ENCODE data around the gene ADAMTSL3. TPM values are rescaled to one million over a fixed set of nuclear protein-coding genes. Genes with fewer than 3 reads are reported as not detected.

The ADAMTSL3 gene
- total RNA-seq, 1 experiment from 2014 or later = 0.23 TPM

GRCh38 chr15:83971992-83972391, 318.1 kb downstream of the ADAMTSL3 start:
- no peak for DNase-seq
- no peak overlapping the region for H3K4me3 ChIP-seq

DNA sequence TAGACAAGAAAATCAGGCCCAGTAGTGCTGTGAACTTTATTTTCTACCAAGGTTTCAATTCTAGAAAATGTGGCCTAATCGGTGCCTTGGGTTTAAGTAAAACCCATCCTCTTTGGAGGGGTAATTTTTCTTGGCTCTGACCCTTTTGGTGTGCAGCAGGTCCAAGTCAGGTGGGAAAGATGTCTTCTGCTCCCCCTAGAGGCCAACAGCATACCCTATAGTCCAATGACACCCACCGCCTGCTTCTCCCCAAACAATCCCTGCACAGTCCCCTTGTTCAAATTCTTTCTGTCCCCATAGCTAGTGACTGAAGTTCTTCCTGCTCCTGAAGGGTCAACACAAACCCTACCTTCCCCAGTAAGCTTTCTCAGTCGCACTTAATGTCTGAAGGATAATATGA, 319.9 kb downstream of the ADAMTSL3 start:
- Histone ChIP-seq H3K27me3 (no peaks in the 10 kb centered on the region), H3K9me3 (peaks cover 3% of the 10 kb centered on the region; the same call in 1 of the 2 replicates), H3K36me3 (no peaks in the 10 kb centered on the region), H3K4me3 (no peak overlapping the region)
- DNase-seq = no peak

More at GRCh38 chr15:83971992-83972391, 318.1 kb downstream of the ADAMTSL3 start:
- Histone ChIP-seq H3K36me3 (no peaks in the 10 kb centered on the region), H3K9me3 (peaks cover 5% of the 10 kb centered on the region; the same call in 1 of the 2 replicates), H3K27me3 (no peaks in the 10 kb centered on the region)

DNA sequence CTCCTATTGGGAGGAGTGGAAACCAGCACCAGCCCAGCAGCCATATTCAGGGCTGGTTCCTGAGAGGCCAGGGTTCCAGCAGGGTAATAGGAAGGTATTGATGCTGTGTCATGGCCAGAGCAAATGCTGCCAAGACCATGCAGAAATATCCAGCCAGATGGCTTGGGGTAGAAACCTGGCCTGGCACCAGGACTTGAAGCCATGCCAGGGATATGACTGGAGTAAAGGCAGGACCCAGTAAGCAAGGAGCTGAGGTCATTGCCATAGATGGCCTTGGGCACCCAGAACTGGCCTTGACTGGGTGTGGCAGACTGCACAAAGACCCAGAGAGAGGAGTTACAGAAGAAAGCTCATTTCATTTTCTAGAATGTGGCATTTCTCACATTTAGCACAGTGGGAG, 324.1 kb downstream of the ADAMTSL3 start:
- no peaks in the 10 kb centered on the region for H3K27me3 ChIP-seq
- no peaks in the 10 kb centered on the region for H3K36me3 ChIP-seq
- peak; percentile 21 for DNase-seq
- peaks cover 3% of the 10 kb centered on the region; the same call in 1 of the 2 replicates for H3K9me3 ChIP-seq
- no peak overlapping the region for H3K4me3 ChIP-seq

GRCh38 chr15:83978588-83978987, 324.7 kb downstream of the ADAMTSL3 start:
- no peak for DNase-seq
- Histone ChIP-seq H3K27me3 (no peaks in the 10 kb centered on the region), H3K9me3 (peaks cover 3% of the 10 kb centered on the region; the same call in 1 of the 2 replicates), H3K36me3 (no peaks in the 10 kb centered on the region), H3K4me3 (no peak overlapping the region)

DNA sequence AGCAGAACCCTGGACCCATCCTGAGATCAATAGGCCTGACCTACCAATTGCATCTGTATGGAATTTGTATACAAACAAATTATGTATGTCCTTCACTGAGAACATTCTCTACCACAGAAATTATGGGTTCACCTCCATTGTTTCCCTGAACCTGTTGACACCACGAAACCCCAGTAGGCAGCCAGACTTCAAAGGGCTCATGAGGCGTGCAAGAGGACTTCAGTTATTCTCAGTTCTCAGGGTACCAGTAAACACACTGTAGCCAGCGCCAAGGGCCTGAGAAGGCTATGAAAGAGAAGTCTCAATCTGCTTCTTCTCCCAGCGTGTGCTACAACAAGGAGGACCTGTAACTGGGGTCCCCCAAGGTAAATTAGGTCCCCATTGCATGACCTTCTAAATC, 326.7 kb downstream of the ADAMTSL3 start:
- Histone ChIP-seq H3K27me3 (no peaks in the 10 kb centered on the region), H3K36me3 (no peaks in the 10 kb centered on the region), H3K9me3 (peaks cover 3% of the 10 kb centered on the region; the same call in 1 of the 2 replicates), H3K4me3 (no peak overlapping the region)
- DNase-seq = no peak

DNA sequence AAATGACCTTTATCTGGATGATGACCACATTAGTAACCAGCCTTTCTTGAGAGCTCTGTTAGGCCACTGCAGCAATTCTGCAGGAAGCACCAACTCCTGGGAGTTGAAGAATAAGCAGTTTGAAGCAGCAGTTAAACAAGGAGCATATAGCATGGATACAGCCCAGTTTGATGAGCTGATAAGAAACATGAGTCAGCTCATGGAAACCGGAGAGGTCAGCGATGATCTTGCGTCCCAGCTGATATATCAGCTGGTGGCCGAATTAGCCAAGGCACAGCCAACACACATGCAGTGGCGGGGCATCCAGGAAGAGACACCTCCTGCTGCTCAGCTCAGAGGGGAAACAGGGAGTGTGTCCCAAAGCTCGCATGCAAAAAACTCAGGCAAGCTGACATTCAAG, 328.8 kb downstream of the ADAMTSL3 start:
- Histone ChIP-seq H3K4me3 (no peak overlapping the region), H3K27me3 (no peaks in the 10 kb centered on the region), H3K9me3 (no peaks in the 10 kb centered on the region), H3K36me3 (no peaks in the 10 kb centered on the region)
- DNase-seq = no peak

DNA sequence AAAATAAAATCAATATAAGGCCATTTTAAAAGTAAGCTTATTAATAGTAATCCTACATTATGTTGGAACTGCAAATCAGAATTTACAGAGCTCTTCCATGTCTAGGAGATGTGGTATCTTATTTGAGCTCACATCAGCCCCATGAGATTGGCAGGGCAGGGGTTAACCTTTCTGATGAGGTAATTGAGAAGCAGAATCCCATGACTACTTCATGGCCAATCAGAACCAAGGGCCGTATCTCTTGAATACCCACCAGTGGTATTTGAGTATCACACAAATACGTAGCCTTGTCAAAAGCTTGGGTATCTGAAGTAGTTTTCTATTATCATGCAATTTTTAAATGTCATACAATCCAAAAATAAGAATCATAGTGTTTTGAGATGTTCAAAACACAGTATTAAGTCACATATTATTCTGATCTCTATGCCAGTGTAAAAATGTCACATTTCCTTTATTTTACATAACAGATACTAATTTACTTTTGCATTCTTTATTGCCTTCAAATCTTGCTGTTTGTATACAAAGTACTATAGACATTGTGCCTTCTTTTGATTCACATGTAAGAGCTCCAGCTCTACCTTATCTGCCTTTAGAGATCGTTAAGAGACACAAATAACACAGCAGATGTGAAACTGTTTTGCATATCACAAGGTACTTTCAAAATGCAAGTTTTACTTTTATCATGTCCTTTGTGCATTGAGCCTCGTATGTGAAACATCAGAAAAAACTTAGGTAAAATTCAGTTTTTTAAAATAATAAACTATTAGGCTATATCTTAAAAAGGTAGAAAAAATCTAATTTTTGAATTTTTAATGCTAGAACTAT, 329.9 kb downstream of the ADAMTSL3 start:
- H3K9me3 ChIP-seq = no peaks in the 10 kb centered on the region
- H3K27me3 ChIP-seq = no peaks in the 10 kb centered on the region
- DNase-seq = no peak
- no peaks in the 10 kb centered on the region for H3K36me3 ChIP-seq
- H3K4me3 ChIP-seq = no peak overlapping the region

GRCh38 chr15:83984601-83985000, 330.7 kb downstream of the ADAMTSL3 start:
- Histone ChIP-seq H3K27me3 (no peaks in the 10 kb centered on the region), H3K9me3 (no peaks in the 10 kb centered on the region), H3K4me3 (no peak overlapping the region), H3K36me3 (no peaks in the 10 kb centered on the region)
- no peak for DNase-seq

- peak; percentile 6 for DNase-seq
- Histone ChIP-seq H3K4me3 (no peak overlapping the region), H3K27me3 (no peaks in the 10 kb centered on the region), H3K36me3 (no peaks in the 10 kb centered on the region), H3K9me3 (no peaks in the 10 kb centered on the region)
These were observed 337.2 kb downstream of the ADAMTSL3 start for GRCh38 chr15:83991163-83991562.

DNA sequence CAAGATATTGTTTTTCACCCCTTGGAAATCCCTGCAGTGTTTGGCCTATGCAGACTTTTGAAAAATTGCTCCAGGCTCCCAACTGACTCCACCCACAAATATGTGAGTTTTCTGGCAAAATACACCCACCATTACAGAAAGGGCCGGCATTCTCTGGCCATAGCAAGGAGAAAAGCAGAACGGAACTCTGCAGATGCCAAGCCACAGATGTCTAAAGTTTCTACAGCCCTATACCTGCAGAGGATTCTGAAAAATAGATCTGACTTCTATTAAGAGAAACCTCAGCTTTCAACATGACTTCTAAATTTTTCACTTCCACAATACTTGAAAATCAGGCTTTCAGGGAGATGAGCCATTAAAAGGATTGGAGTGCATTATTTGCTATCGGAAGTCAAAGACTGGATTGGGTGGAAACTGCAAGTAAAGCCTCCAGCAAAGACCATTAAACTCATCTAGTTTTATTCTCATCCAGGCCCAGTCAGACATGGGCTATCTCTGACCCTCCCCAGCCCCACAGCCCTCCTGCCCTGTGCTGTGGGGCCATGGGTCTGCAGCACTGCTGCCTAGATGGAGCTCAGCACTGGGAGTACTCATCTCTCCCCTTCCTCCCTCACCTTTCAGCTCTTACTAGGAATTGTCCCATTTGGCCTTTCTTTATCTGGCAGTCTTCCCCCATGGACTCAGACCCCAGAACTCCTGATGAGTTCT, 338.6 kb downstream of the ADAMTSL3 start:
- no peak for DNase-seq
- H3K36me3 ChIP-seq = no peaks in the 10 kb centered on the region
- H3K4me3 ChIP-seq = no peak overlapping the region

DNA sequence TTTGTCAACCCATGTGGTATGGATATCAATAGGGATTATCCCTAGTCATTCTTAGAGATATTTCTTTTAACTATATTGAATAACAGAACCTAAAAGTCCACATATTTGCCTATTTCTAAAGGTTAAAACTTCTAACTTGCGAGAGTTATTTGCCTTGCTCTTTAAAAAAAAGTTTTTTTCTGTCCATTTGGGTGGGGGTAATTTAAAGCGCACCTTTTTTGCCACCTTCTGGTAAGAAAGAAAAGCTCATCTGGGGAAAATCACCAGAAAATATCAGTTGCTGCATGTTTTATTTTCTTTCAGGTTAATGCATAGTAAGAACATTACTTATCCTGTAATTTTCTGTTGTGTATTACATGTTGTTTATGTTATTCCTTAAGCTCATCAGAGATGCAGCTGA, 339.7 kb downstream of the ADAMTSL3 start:
- no peak for DNase-seq

More for the DNA sequence above, 338.6 kb downstream of the ADAMTSL3 start:
- Histone ChIP-seq H3K27me3 (no peaks in the 10 kb centered on the region), H3K9me3 (no peaks in the 10 kb centered on the region)

DNA sequence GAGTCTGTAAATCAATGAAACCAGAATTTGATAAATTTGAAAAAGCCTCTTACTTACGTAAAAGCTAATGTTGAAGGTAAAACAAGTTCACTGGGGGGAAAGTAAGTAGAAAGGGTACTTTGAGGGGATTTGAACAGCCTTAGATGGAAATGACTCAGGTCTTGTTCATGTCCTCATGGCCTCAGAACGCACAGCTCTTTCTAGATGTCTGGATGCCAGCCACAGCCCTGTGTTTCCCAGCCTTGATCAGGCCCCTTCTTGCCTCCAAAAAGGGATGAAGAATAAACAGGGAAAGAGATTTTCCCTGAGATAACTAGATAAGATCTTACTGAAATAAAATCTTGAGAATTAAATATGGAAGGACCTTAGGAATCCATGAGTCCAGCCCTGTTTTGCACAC, 344.6 kb downstream of the ADAMTSL3 start:
- H3K36me3 ChIP-seq = no peaks in the 10 kb centered on the region
- H3K9me3 ChIP-seq = no peaks in the 10 kb centered on the region
- H3K4me3 ChIP-seq = no peak overlapping the region
- no peak for DNase-seq
- no peaks in the 10 kb centered on the region for H3K27me3 ChIP-seq

More for the DNA sequence above, 339.7 kb downstream of the ADAMTSL3 start:
- no peaks in the 10 kb centered on the region for H3K36me3 ChIP-seq
- no peaks in the 10 kb centered on the region for H3K9me3 ChIP-seq
- no peak overlapping the region for H3K4me3 ChIP-seq
- H3K27me3 ChIP-seq = no peaks in the 10 kb centered on the region

GRCh38 chr15:83999396-84000135, 345.6 kb downstream of the ADAMTSL3 start:
- DNase-seq = no peak
- Histone ChIP-seq H3K9me3 (no peaks in the 10 kb centered on the region), H3K4me3 (no peak overlapping the region), H3K36me3 (no peaks in the 10 kb centered on the region), H3K27me3 (no peaks in the 10 kb centered on the region)

DNA sequence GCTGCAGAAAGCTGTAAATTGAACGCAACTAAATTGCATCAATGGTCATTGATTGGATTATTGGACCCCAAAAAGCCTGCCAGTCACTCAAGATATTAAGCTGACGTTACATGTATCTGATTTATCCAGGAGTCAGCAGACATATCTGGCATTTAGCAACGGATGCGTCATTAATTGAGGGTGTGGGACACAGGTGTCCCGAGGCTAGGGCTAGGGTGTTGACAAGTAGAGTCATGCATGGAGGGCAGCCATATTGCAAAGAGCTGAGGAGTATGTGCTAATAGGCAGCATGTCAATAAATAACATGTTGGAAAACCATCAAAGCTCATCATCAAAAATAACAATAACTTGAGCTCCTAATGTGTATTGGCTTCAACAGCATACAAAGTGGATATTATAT, 347.1 kb downstream of the ADAMTSL3 start:
- H3K36me3 ChIP-seq = no peaks in the 10 kb centered on the region
- H3K27me3 ChIP-seq = no peaks in the 10 kb centered on the region; the same call in 1 of the 2 replicates
- no peak for DNase-seq
- H3K9me3 ChIP-seq = no peaks in the 10 kb centered on the region
- H3K4me3 ChIP-seq = no peak overlapping the region

GRCh38 chr15:84001655-84002054, 347.7 kb downstream of the ADAMTSL3 start:
- DNase-seq = no peak
- no peaks in the 10 kb centered on the region for H3K9me3 ChIP-seq

GRCh38 chr15:84003791-84004503, 350.0 kb downstream of the ADAMTSL3 start:
- Histone ChIP-seq H3K4me3 (no peak overlapping the region), H3K9me3 (no peaks in the 10 kb centered on the region), H3K36me3 (no peaks in the 10 kb centered on the region), H3K27me3 (no peaks in the 10 kb centered on the region; the same call in 1 of the 2 replicates)
- DNase-seq = no peak

More at GRCh38 chr15:84001655-84002054, 347.7 kb downstream of the ADAMTSL3 start:
- H3K36me3 ChIP-seq = no peaks in the 10 kb centered on the region
- no peaks in the 10 kb centered on the region; the same call in 1 of the 2 replicates for H3K27me3 ChIP-seq
- no peak overlapping the region for H3K4me3 ChIP-seq
